T-helper 17 cell (primary cell): ENCODE results near the gene TNPO2. TPM values are rescaled to one million over a fixed set of nuclear protein-coding genes. Genes with fewer than 3 reads are reported as not detected.
"Not testable (repeated sequence)": the region's sequence is repeated elsewhere in the genome, so short reads cannot be mapped to it uniquely, and the experiment has no call there.

Experiments
- ATAC-seq: fragments of 150-1000 bp; cut with Tn5 transposase; 2 replicates; pipeline ENCODE4 v1.10.0; 2021; ENCODE audit warnings: mild to moderate bottlenecking, moderate library complexity
- DNase-seq, 3 donors: peaks; one replicate each; pipeline versions ENCODE4 v3.0.0 to v3.0.0-alpha.2; 2020 to 2021
- H3K9me3 ChIP-seq: one replicate; pipeline ENCODE4 v1.7.0; 2013; ENCODE audit warnings: low read length, mild to moderate bottlenecking; ENCODE audit not compliant: control insufficient read depth, poor library complexity, severe bottlenecking
- H3K27ac Mint-ChIP-seq: one replicate; pipeline ENCODE4 v1.8.0; 2022; ENCODE audit warnings: mild to moderate bottlenecking, moderate library complexity, mixed read lengths
- H3K27me3 Mint-ChIP-seq: one replicate; pipeline ENCODE4 v1.8.0; 2022; ENCODE audit warnings: mixed read lengths
- H3K36me3 Mint-ChIP-seq: one replicate; pipeline ENCODE4 v1.8.0; 2022; ENCODE audit warnings: low read depth, mixed read lengths
- H3K4me1 Mint-ChIP-seq: one replicate; pipeline ENCODE4 v1.8.0; 2022; ENCODE audit warnings: mild to moderate bottlenecking, mixed read lengths
- H3K4me3 Mint-ChIP-seq: one replicate; pipeline ENCODE4 v1.8.0; 2022; ENCODE audit warnings: mild to moderate bottlenecking, moderate library complexity, mixed read lengths
- total RNA-seq, 4 donors: library from RNA in 2 of 4; stranded (reverse) in 2 of 4; gene quantifications; one replicate each; pipeline ENCODE4 v1.2.3 and lab custom pipeline; 2022 to 2026

The TNPO2 gene
- total RNA-seq, 2 donors from 2014 or later = 48.6 to 60.0 TPM

GRCh38 chr19:12730064-12730463 lies 6.3 kb upstream of the TNPO2 start:
- H3K27ac Mint-ChIP-seq = peak overlapping the region; percentile 69
- H3K4me3 Mint-ChIP-seq = peak overlapping the region; percentile 31
- no peak for DNase-seq
- no peak for ATAC-seq
- H3K36me3 Mint-ChIP-seq = peaks cover 3% of the 10 kb centered on the region
- H3K27me3 Mint-ChIP-seq = no peaks in the 10 kb centered on the region
- peaks cover 19% of the 10 kb centered on the region for H3K4me1 Mint-ChIP-seq
- H3K9me3 ChIP-seq = no peaks in the 10 kb centered on the region

- Mint-ChIP-seq H3K4me3 (no peak overlapping the region), H3K36me3 (peaks cover 3% of the 10 kb centered on the region), H3K4me1 (peaks cover 23% of the 10 kb centered on the region), H3K27ac (peak overlapping the region; percentile 39), H3K27me3 (no peaks in the 10 kb centered on the region)
- H3K9me3 ChIP-seq = no peaks in the 10 kb centered on the region
- DNase-seq (no peak), ATAC-seq (no peak)
Measured at GRCh38 chr19:12727745-12728433, 4.2 kb upstream of the TNPO2 start.

GRCh38 chr19:12726988-12727316 lies 3.2 kb upstream of the TNPO2 start:
- peak overlapping the region; percentile 47 for H3K4me3 Mint-ChIP-seq
- DNase-seq (no peak), ATAC-seq (no peak)
- no peaks in the 10 kb centered on the region for H3K9me3 ChIP-seq
- peaks cover 23% of the 10 kb centered on the region for H3K4me1 Mint-ChIP-seq
- H3K36me3 Mint-ChIP-seq = peaks cover 3% of the 10 kb centered on the region
- H3K27me3 Mint-ChIP-seq = no peaks in the 10 kb centered on the region
- H3K27ac Mint-ChIP-seq = no peak overlapping the region

- not testable (repeated sequence) for H3K36me3 Mint-ChIP-seq, ATAC-seq
Measured at GRCh38 chr19:12725612-12726011, 1.9 kb upstream of the TNPO2 start.

GRCh38 chr19:12723381-12723640 lies 421 bp downstream of the TNPO2 start:
- no peak for ATAC-seq
- peak overlapping the region; percentile 96 for H3K4me3 Mint-ChIP-seq
- peaks cover 31% of the 10 kb centered on the region for H3K4me1 Mint-ChIP-seq
- H3K36me3 Mint-ChIP-seq = no peaks in the 10 kb centered on the region
- H3K9me3 ChIP-seq = no peaks in the 10 kb centered on the region
- no peaks in the 10 kb centered on the region for H3K27me3 Mint-ChIP-seq
- peak overlapping the region; percentile 95 for H3K27ac Mint-ChIP-seq
- no peak for DNase-seq

More at GRCh38 chr19:12725612-12726011, 1.9 kb upstream of the TNPO2 start:
- not testable (repeated sequence) for H3K27me3 Mint-ChIP-seq, H3K27ac Mint-ChIP-seq, DNase-seq, H3K4me3 Mint-ChIP-seq, H3K9me3 ChIP-seq
- peaks cover 33% of the 10 kb centered on the region for H3K4me1 Mint-ChIP-seq

- no peaks in the 10 kb centered on the region for H3K9me3 ChIP-seq
- peak overlapping the region; percentile 95 for H3K27ac Mint-ChIP-seq
- H3K36me3 Mint-ChIP-seq = no peaks in the 10 kb centered on the region
- H3K4me1 Mint-ChIP-seq = peaks cover 31% of the 10 kb centered on the region
- H3K4me3 Mint-ChIP-seq = peak overlapping the region; percentile 96
- ATAC-seq (peak; percentile 93), DNase-seq (peak; percentile 86 to 89 (median 86))
- no peaks in the 10 kb centered on the region for H3K27me3 Mint-ChIP-seq
Measured at GRCh38 chr19:12722566-12723380, 959 bp downstream of the TNPO2 start.

- DNase-seq = peak in 2 of 3 donors; percentile 37 to 43
- no peaks in the 10 kb centered on the region for H3K9me3 ChIP-seq
- Mint-ChIP-seq H3K27me3 (no peaks in the 10 kb centered on the region), H3K36me3 (no peaks in the 10 kb centered on the region), H3K4me1 (peaks cover 31% of the 10 kb centered on the region), H3K27ac (peak overlapping the region; percentile 95), H3K4me3 (peak overlapping the region; percentile 96)
- ATAC-seq = peak; percentile 52
Measured at GRCh38 chr19:12721656-12722565, 1.8 kb downstream of the TNPO2 start.

GRCh38 chr19:12720851-12721655 lies 2.7 kb downstream of the TNPO2 start:
- ATAC-seq = no peak
- DNase-seq = no peak
- H3K27ac Mint-ChIP-seq = peak overlapping the region; percentile 95
- no peaks in the 10 kb centered on the region for H3K9me3 ChIP-seq
- no peaks in the 10 kb centered on the region for H3K27me3 Mint-ChIP-seq
- H3K4me1 Mint-ChIP-seq = peaks cover 28% of the 10 kb centered on the region
- peaks cover 2% of the 10 kb centered on the region for H3K36me3 Mint-ChIP-seq
- peak overlapping the region; percentile 96 for H3K4me3 Mint-ChIP-seq

GRCh38 chr19:12720296-12720695 lies 3.4 kb downstream of the TNPO2 start:
- no peak for ATAC-seq
- no peak for DNase-seq
- peaks cover 28% of the 10 kb centered on the region for H3K4me1 Mint-ChIP-seq
- H3K36me3 Mint-ChIP-seq = peaks cover 2% of the 10 kb centered on the region
- peak overlapping the region; percentile 88 for H3K4me3 Mint-ChIP-seq
- no peaks in the 10 kb centered on the region for H3K27me3 Mint-ChIP-seq
- no peaks in the 10 kb centered on the region for H3K9me3 ChIP-seq
- H3K27ac Mint-ChIP-seq = peak overlapping the region; percentile 95

- ATAC-seq = no peak
- peaks cover 3% of the 10 kb centered on the region for H3K36me3 Mint-ChIP-seq
- peaks cover 5% of the 10 kb centered on the region for H3K4me1 Mint-ChIP-seq
- no peak overlapping the region for H3K4me3 Mint-ChIP-seq
- H3K9me3 ChIP-seq = no peaks in the 10 kb centered on the region
- H3K27ac Mint-ChIP-seq = no peak overlapping the region
- DNase-seq = no peak
- no peaks in the 10 kb centered on the region for H3K27me3 Mint-ChIP-seq
Measured at GRCh38 chr19:12715929-12716328, 7.8 kb downstream of the TNPO2 start.

GRCh38 chr19:12715102-12715501 lies 8.6 kb downstream of the TNPO2 start:
- Mint-ChIP-seq H3K27me3 (no peaks in the 10 kb centered on the region), H3K36me3 (peaks cover 3% of the 10 kb centered on the region), H3K27ac (no peak overlapping the region), H3K4me1 (no peaks in the 10 kb centered on the region), H3K4me3 (no peak overlapping the region)
- ATAC-seq (no peak), DNase-seq (no peak)
- H3K9me3 ChIP-seq = no peaks in the 10 kb centered on the region

- not testable (repeated sequence) for DNase-seq, H3K36me3 Mint-ChIP-seq, H3K4me1 Mint-ChIP-seq, ATAC-seq, H3K27ac Mint-ChIP-seq, H3K4me3 Mint-ChIP-seq, H3K27me3 Mint-ChIP-seq, H3K9me3 ChIP-seq
Measured at GRCh38 chr19:12713304-12713703, 10.4 kb downstream of the TNPO2 start.
